ENCODE measurements around the gene ATP6V0C.
"Not testable (repeated sequence)": the region's sequence is repeated elsewhere in the genome, so short reads cannot be mapped to it uniquely, and the experiment has no call there.

Gene ATP6V0C

GRCh38 chr16:2474877-2475412, 38.8 kb upstream of the ATP6V0C start, which contains the start of gene TBC1D24:
Gene TBC1D24, plus strand, starts transcription at chr16:2475127. Its CDS starts 21,022 bp downstream, at chr16:2496149.
- peak; percentile 100 for DNase-seq (ENCODE audit: low spot score)

GRCh38 chr16:2475413-2476344, 38.1 kb upstream of the ATP6V0C start:
- no peak for DNase-seq (ENCODE audit: low spot score)

- no peak for DNase-seq (ENCODE audit: low spot score)
These were observed 37.4 kb upstream of the ATP6V0C start for GRCh38 chr16:2476345-2476720.

GRCh38 chr16:2476741-2477140, 37.0 kb upstream of the ATP6V0C start:
- DNase-seq (ENCODE audit: low spot score): no peak

DNA sequence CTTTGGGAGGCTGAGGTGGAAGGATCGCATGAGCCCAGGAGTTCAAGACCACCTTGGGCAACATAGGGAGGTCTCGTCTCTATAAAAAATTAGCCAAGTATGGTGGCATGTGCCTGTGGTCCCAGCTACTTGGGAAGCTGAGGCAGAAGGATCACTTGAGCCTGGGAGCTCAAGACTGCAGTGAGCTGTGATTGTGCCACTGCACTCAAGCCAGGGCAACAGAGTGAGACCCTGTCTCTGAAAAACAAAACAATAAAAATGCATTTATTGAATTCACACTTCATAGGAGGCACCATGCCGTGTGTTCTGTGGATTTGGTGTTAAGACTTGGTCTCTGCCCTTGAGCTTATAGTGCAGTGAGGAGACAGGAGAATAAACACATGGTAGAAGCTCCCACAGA, 36.4 kb upstream of the ATP6V0C start:
- DNase-seq (ENCODE audit: low spot score): no peak

GRCh38 chr16:2478279-2478678, 35.5 kb upstream of the ATP6V0C start:
- DNase-seq (ENCODE audit: low spot score): no peak

GRCh38 chr16:2479996-2480395, 33.8 kb upstream of the ATP6V0C start:
- not testable (repeated sequence) for DNase-seq (ENCODE audit: low spot score)

- no peak for DNase-seq (ENCODE audit: low spot score)
These were observed 32.8 kb upstream of the ATP6V0C start for GRCh38 chr16:2480948-2481347.

- DNase-seq (ENCODE audit: low spot score): no peak
These were observed 32.1 kb upstream of the ATP6V0C start for GRCh38 chr16:2481676-2482075.

DNA sequence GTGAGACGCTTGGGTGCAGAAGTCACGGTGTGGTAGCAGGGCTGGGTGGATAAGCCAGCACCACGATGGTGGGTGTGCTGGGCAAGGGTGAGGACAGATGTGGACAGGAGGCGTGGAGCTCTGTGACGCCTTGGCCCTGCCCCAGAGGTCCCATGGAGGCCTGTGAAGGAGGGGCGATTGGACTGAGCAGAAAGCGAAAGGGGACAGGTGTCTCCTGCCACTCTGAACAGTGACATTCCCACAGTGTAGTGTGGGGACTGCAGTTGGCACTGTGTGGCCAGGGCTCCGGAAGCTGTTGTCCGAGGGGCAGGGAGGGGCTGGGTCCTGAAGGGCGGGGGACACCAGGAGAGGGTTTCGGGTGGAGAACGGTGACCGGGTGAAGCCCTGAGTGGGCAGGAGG, 31.5 kb upstream of the ATP6V0C start:
- no peak for DNase-seq (ENCODE audit: low spot score)

GRCh38 chr16:2482708-2483534, 30.8 kb upstream of the ATP6V0C start:
- DNase-seq (ENCODE audit: low spot score): peak; percentile 87

GRCh38 chr16:2483939-2484897, 29.5 kb upstream of the ATP6V0C start:
- DNase-seq (ENCODE audit: low spot score): no peak

- no peak for DNase-seq (ENCODE audit: low spot score)
These were observed 28.7 kb upstream of the ATP6V0C start for GRCh38 chr16:2484898-2485508.

DNA sequence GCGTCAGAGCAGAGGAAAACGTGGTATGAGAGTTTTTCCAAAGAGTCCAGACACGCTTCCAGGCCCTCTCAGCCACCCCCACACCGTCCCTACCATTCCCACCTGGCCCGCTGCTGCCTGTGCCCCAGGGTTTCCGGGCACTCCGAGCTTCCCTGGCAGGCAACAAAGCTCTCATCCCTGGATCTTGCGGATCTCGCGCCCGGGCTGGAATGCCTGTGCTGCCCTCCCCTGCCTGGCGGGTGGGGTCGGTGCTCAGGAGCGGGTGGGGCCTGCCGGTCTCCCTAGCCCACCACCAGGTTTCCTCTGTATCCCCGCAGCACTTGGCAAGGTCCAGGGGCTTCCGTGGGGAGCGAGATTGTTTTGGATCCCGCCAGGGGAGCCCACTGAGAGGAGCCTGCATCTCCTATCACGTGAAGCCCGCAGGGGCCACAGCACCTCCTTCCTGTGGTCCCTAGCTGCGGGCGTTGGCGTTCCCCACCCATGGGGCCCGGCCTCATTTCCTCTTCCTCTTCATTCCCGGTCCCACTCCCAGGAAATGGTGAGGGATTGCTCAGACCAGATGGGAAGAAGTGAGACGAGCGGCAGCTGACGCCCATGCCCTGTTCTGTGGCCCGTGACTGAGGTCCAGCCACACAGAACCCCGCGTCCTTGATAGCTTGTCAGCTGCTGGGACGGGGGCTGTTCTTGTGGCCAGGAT, 27.8 kb upstream of the ATP6V0C start:
- DNase-seq (ENCODE audit: low spot score): no peak

- DNase-seq (ENCODE audit: low spot score): no peak
These were observed 26.9 kb upstream of the ATP6V0C start for GRCh38 chr16:2486645-2487516.

GRCh38 chr16:2487517-2487842, 26.3 kb upstream of the ATP6V0C start:
- no peak for DNase-seq (ENCODE audit: low spot score)

DNA sequence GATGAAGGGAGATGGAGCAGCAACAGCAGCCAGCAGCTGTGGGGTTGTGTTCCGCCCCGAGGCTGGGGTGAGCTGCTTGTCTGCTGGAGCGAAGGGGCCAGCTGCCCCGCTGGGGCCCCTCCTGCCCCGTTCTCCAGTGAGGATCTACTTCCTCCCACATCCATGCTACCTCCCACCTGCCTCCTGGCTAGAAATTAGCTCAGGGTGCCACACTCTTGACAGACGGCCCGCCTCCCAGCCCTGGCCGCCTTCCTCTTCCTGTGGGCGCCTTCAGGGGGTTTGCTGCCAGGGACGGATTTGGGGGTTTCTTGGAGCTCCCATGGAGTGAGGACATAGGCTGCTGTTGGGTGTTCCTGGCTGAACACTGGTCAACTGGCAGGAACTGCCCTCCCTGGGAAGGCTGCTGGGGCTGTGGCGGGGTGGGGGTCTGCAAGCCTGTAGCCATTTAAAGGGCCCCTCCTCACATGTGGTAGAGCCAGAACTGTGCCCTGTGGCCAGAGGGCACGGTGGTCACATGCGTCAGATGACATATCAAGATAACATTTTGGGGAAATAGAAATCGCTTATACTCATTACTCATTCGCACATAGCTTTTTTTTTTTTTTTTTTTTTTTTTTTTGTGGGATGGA, 25.7 kb upstream of the ATP6V0C start:
- DNase-seq (ENCODE audit: low spot score): no peak

DNA sequence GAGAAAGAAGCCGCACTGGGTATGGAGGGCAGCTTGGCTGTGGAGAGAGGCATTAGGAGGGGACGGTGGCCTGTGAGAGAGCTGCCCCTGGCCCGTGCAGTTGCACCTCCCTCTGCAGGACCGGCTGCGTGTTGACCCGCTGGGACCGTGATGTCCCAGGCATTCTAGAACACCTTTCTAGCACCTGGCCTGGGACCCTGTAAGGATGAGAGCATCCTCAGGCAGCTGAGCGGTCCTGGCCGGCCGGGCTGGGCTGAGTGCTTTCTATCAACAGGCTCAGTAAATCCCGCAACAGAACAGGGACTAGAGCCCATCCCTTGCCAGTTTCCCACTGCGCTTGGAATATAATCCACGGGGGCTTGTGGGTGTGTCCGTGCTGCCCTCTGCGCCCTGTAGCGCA, 24.2 kb upstream of the ATP6V0C start:
- DNase-seq (ENCODE audit: low spot score): no peak

Data from AG08396 (cell line).